Measurements from ENCODE around the gene SMIM35.

- no peak for TF ChIP-seq CTCF (conservative IDR thresholded peaks at IDR 0.05; ENCODE audit: low read depth, low read length)
- no peak for TF ChIP-seq EZH2phosphoT487 (IDR thresholded peaks at IDR 0.05; ENCODE audit: borderline replicate concordance, low read length)
- no peak for TF ChIP-seq EZH2 (IDR thresholded peaks at IDR 0.05; ENCODE audit: low read length, unreplicated experiment)
Measured at GRCh38 chr11:118046964-118047700, 39.6 kb downstream of the SMIM35 start.

Measured in PC-3 (cell line).